HG02798 (cell line): Measurements from ENCODE around the gene RASSF8.

Experiments
- ATAC-seq: cut with Tn5 transposase; IDR thresholded peaks from one replicate; pipeline ENCODE4 v1.9.1; 2021; ENCODE audit warnings: mild to moderate bottlenecking; ENCODE audit not compliant: unreplicated experiment, poor library complexity

The RASSF8 gene

GRCh38 chr12:26121323-26122060 is 163.0 kb downstream of the RASSF8 start:
- no peak for ATAC-seq

GRCh38 chr12:26122061-26122680 is 163.7 kb downstream of the RASSF8 start:
- peak; percentile 27 for ATAC-seq

GRCh38 chr12:26122681-26123481 is 164.4 kb downstream of the RASSF8 start:
- ATAC-seq, result peak; percentile 18

- ATAC-seq, result no peak
Measured at GRCh38 chr12:26123482-26123980, 165.0 kb downstream of the RASSF8 start.

- ATAC-seq, result no peak
Measured at GRCh38 chr12:26124446-26125399, 166.2 kb downstream of the RASSF8 start, which contains the start of gene BHLHE41. Gene BHLHE41, minus strand, starts transcription at chr12:26125037. Its CDS starts 258 bp downstream, at chr12:26124779.

- ATAC-seq, result peak; percentile 29
Measured at GRCh38 chr12:26125400-26126339, 167.2 kb downstream of the RASSF8 start.

- peak; percentile 42 for ATAC-seq
Measured at GRCh38 chr12:26126340-26127284, 168.1 kb downstream of the RASSF8 start.

GRCh38 chr12:26127404-26127803 is 168.9 kb downstream of the RASSF8 start:
- ATAC-seq, result no peak

- no peak for ATAC-seq
Measured at GRCh38 chr12:26128168-26128567, 169.7 kb downstream of the RASSF8 start.
